Right kidney (tissue), 1 donor: ENCODE measurements around the gene STMN3.
"Not testable (repeated sequence)": the region's sequence is repeated elsewhere in the genome, so short reads cannot be mapped to it uniquely, and the experiment has no call there.

Experiments
- DNase-seq: peaks from one replicate; pipeline ENCODE4 v3.0.0-alpha.2; 2016

STMN3 gene

DNA sequence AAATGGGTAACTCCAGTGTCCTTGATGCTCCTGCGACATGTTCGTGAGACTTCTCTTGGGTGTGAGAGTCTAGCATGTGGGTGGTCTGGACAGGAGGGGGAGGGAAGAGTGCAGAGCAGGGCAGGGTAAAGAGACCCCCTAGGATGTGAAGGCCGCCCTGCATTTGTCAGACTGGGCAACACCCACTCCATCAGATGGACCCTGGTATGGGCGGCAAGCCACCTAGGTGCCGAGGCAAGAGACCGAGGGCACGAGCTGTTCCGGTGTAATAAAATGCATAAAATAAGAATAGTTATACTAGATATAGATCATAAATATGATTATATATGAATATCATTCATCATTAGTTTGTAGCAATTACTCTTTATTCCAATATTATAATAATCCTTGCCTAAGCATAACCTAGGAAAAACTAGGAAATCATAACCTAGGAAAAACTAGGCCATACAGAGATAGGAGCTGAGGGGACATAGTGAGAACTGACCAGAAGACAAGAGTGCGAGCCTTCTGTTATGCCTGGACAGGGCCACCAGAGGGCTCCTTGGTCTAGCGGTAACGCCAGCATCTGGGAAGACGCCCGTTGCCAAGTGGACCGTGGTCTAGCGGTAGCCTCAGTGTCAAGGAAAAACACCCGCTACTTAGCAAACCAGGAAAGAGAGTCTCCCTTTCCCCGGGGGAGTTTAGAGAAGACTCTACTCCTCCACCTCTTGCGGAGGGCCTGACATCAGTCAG, 39.2 kb downstream of the STMN3 start:
- DNase-seq: not testable (repeated sequence)

DNA sequence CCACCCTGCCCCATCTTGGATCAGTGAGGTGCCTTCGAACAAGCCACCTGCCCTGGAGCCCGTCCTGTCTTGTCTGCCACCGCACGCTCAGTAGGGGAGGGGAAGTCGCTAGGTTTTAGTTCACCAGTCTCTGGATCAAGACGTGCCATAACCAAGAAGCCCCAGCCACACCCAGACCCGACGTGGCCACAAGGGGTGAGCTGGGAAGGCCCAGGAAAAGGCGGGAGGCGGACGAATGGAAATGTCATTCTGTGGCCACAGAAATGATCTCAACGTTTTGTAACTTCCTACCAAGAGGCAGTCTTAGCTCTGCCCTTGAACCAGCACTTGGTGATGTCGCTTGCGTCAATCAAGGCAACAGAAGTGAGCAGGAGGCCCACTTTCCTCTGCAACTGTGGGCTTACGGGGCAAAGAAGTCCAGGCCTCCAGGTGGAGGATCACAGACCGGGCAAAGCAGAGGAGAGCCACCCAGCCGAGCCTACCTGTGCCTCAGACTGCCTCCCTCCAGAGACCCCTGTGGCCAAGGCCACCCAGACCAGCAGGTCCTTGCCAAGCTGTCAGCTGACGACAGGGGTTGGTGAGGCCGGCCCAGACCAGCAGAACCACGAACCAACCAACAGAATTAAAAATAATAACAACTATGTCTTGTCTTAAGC, 40.8 kb downstream of the STMN3 start:
- DNase-seq: no peak

DNA sequence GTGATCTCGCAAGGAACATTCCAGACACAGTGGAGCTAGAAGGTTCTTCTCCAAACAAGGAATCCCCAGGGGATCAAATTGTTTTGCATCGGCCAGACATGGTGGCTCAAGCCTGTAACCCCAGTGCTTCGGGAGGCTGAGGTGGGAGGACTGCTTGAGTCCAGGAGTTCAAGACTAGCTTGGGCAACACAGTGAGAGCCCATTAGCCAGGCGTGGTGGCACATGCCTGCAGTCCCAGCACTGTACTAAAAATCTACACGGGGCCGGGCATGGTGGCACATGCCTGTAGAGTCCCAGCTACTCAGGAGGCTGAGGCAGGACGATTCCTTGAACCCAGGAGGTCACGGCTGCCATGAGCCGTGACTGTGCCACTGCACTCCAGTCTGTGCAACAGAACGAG, 41.6 kb downstream of the STMN3 start:
- no peak for DNase-seq

DNA sequence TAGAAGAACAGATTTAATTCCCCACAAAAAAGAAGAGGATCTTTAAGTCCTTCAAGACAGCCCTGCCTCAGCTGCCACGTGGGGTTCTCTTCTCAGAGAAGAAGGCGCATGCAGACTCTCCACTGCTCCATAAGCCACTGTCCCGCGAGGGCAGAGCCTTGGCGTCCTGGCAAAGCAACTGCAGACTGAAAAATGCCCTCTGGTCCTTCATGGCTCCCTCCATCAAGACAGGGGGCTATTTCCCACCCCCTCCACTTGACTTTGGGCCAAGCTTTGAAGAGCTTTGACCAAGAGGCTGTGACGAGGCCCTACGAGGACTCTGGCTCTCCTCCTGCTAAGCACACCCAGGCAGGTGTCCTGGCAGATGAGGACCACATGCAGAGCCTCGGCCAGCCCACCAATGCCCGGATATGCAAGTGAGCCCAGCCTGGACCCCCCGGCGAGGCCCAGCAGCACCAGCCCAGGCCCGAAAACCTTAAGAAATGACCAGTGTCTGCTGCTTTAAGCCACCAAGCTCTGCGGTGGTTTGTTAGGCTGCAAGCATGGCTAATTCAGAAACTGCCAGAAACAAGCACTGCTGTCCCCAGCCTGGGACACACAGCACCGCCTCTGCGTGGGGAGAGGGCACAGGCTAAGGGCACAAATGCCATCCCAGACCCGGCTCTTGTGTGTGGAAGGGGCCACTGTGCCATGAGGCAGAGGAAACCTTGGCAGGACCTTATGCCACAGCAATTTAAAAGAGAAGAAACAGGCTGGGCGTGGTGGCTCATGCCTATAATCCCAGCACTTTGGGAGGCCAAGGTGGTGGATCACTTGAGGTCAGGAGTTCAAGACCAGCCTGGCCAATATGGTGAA, 42.4 kb downstream of the STMN3 start:
- no peak for DNase-seq

DNA sequence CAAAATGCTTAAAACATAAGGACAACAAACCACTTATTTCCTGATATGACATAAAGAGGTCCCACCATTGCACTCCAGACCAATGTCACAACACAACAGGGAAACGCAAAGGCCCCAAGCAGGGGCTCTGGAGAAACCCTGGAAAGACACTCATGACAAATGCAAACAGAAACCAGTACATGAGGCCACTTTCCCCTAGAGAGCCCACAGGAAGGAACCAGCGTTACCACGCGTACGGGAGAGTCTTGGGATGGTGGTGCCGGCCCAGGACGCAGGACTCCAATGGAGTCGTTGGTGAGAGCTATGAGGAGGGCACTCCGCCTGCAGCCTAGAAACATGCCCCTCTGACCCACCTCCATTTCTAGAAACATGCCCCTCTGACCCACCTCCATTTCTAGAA, 46.5 kb downstream of the STMN3 start:
- no peak for DNase-seq

DNA sequence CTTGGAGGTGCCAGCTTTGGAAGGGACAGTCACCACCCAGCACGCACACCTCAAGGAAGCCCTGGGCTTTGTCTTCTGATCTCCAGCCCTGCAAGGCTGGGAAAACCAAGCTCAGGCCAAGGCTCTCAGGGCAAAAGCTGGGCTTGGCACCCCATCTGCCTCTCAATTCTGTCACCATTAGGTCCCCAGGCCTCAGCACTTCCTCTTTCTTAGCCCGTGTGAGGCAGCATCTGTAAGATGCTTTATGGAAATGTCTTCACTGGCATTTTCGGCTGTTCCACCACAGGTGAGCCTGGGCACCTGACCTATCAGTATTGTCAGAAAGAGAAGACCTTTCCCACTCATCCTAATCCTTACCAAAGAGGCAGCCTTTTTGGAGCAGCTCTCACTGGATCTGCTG, 50.9 kb downstream of the STMN3 start:
- DNase-seq: no peak

DNA sequence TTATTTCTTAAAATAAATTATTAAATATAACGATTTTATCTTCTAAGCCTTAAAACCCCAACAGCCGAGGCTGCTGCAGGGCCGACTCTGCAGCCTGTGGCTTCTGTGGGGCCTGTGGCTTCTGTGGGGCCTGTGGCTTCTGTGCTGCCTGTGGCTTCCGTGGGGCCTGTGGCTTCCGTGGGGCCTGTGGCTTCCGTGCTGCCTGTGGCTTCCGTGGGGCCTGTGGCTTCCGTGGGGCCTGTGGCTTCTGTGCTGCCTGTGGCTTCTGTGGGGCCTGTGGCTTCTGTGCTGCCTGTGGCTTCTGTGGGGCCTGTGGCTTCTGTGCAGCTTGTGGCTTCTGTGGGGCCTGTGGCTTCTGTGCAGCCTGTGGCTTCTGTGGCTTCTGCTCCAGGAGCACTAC, 51.5 kb downstream of the STMN3 start:
- not testable (repeated sequence) for DNase-seq

DNA sequence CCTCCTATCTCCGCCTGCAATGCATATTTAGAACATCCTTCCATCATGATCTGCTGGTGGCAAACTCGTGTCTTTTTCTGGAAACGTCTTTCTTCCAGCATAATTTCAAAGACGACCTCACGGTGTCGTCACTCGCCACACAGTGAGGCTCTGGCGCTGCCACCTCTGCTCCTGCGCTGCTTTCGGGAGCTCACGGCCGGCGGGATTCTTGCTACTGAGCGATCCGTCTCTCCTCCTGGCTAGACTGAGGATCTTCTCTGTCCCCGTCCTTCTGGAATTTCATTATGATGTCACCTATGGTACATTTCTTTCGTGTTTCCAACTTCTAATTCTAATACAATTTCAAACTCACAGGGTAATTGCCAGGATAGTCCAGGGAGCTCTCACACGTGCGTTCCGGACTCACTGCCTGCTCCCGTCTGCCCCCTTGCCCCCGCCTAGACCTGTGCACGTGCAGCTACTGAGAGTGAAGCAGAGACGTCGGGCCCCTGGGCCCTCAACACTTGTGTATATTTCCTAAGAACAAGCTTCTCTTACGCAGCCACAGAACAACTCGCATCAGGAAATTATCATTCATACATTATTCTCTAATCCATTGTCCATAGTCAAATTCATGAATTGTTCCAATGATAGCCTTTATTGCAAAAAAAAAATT, 53.7 kb downstream of the STMN3 start:
- DNase-seq: no peak

DNA sequence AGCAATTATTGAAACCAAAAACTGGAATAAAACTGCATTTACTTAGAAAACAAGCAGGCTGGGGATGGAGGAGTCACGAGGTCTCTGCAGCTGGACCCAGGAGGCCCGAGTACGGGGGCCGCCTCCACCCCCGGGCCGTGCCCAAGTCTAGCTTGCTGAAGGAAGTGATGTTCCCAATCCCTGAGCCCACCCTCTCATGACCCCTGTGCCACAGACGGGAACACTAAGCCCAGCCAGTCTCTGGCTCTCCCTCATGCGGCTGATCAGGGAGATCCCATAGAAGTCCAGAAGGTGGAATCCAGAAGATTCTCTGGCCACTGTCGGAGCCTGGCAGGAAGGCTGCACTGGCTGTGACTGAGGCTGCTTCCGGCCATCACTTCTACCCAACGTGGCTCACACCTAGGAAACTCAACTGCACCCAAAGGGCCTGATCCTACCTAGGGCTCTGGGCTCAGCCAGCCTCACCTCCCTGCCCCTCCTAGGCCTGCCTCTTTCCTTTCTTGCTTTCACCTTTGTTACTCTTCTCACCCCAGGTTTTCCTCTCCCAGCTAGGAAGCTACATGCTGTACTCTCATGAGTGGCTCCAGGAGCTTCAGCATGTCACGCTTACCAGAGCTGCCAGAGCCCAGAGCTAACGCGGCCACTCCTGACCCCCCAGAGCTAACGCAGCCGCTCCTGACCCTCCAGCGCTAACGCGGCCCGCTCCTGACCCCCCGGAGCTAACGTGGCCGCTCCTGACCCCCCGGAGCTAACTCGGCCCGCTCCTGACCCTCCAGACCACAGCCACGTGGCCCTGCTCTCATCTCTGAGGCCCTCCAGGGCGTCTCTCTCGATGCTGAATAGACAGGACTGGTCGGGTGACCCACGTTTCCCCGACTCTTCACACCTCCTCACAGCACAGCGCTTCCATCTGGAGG, 54.5 kb downstream of the STMN3 start:
- no peak for DNase-seq

DNA sequence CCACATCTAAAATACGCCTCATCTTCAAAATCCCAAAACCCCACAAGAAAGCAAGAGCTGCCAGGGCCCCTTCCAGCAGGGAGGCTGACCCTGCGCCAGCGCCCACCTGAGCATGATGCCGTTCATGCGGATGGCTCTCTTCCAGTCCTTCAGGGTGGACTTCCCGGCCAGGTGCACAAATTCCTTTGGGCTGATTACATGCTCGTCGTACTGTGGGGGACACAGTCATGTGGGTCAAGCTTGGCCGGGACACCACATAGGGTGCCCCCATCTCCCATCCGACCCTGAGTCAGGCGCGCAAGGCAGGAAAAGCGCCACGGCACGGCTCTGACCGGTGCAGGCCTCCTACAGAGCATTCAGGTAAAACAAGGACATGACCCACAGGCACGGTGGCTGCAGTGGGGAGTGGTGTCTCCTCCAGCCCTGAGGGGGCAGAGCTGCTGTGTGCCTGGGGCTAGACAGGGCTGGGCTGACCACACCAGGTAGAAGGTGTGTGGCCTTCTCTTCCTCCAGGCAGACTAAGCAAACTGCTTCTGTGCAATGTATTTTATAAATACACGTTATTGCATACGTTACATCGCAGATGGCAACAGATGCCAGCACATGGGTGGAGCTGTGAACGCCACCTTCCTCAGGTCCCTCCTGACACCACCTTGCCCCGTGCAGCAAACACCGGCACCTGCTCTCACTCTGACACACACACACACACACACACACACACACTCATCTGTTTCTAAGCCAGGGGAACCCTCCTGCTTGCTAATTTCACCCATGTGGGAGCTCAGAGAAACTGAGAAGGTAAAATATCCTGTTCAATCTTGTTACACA, 55.4 kb downstream of the STMN3 start:
- DNase-seq: no peak

DNA sequence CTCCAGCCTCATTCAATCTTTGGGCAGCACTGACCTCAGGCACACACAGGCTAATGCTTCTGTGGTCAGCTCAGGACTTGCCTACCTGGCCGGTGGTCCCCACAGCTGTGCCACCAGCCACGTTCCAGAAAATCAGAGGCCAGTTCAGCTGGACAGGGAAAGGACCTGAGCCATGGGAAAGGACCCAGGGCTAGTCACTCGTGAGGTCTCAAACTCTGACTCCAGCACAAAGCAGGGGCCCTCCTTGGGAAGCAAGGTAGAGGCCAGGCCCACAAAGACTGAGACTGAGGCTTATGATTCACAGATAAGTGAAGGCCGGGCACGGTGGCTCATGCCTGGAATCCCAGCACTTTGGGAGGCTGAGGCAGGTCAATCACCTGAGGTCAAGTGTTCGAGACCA, 56.8 kb downstream of the STMN3 start:
- no peak for DNase-seq

DNA sequence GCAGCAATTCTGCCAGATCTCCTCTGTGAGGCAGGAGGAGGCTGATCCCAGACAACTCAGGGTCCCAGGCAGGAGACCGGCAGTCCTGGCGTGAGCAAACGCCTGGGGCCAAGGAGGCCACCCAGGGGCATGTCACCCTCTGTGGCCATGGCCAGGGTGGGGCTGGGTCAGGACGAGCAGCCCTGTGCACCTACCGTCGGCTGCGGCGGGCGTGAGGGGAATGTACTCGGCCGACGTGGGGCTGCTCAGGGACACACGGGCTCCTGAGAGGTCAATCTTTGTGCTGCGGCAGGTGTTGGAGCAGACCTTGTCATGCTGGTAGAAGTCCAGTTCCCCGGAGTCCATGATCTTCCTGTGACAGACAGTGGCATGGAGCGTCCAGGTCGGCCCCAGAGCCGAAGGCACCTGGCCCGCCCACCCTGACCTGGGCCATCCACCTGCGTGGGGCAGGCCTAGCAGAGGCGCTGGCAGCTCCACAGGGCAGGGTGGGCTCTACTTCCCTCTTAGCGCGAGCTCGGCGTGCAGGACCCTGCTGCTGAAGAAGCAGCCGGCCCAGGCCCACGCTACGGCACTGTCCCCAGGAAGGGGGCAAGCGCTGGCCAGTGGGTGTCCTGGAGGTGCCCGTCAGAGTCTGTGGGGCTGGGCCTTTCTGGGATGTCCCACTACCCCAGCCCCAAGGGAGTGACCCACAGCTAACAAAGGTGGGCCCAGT, 57.7 kb downstream of the STMN3 start:
- DNase-seq: no peak

DNA sequence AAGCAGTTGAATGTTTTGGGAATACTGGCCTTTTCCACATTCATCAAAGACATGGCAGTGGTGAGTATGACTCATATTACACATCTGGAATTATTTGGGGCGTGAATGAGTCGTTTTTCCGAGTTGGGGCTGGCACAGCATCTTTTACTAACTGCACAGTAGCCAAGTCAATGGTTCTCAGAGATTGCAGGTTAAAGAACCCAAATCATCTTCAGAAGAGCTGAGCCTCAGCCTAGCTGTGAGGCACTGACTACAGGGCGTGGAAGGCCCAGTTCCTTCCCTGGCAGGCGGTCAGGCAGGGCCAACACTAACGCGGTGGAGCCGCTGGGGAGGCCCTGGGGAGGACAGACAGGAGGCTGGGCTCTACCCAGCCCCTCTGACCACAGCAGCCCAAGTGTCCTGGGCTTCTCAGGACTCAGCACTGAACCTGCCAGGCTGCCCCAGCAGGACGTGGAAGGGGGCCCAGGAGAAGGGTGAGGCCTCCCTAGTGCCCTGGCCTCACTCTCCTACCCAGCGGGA, 59.1 kb downstream of the STMN3 start:
- no peak for DNase-seq

DNA sequence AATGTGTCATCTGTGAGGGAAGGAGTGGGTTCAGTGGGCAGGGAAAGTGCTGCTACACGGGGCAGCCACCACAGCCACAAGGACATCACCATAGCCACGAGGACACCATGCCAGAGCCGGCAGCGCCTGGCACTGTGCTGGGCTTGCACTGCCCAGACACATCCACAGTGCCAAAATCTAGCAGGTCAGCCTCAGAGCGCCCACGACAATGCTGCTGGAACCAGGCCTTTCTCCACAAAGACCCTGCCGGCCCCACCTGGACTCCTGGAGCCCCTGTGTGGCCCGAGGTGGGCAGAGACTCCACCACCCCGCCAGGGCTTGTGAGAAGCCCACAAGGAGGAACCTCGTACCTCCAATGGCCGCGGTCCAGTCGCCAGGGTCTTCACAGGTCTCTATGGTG, 60.6 kb downstream of the STMN3 start:
- no peak for DNase-seq

DNA sequence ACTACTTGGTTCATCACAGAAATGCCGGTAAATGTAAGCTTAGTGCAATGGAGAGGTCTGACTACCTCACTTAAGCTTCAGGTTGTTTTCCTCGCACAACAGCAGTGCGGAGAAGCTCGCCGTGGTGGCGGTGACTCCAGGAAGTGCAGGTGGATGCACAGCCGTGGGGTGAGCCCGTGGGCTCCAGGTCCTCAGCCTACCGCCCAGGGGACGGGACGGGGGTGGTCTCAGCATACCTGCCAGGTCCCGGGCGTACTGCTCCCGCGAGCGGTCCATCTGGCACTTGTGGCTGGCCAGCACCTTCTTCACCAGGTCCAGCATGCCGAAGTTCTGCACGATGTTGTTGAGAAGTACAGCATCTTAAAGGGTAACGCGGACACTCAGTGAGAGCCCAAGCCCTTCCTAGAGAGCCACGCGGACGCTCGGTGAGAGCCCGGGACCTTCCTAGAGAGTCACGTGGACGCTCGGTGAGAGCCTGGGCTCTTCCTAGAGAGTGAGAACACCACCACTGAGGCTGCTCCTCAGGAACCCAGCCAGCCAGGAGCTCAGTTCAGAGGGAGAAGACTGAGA, 61.4 kb downstream of the STMN3 start:
- no peak for DNase-seq

DNA sequence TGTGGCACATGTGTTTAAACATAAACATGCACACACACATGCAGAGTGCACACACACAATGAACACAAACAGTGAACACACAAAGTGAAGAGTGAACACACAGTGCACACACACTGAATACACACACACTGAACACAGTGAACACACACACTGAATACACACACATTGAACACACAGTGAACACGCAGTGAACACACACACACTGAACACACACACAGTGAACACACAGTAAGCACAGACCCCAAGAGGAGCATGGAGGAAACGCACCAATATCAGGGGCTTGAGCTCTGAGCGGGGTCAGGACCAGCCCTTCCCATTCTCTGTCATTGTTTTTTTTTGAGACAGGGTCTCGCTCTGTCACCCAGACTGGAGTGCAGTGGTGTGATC, 62.1 kb downstream of the STMN3 start:
- no peak for DNase-seq

DNA sequence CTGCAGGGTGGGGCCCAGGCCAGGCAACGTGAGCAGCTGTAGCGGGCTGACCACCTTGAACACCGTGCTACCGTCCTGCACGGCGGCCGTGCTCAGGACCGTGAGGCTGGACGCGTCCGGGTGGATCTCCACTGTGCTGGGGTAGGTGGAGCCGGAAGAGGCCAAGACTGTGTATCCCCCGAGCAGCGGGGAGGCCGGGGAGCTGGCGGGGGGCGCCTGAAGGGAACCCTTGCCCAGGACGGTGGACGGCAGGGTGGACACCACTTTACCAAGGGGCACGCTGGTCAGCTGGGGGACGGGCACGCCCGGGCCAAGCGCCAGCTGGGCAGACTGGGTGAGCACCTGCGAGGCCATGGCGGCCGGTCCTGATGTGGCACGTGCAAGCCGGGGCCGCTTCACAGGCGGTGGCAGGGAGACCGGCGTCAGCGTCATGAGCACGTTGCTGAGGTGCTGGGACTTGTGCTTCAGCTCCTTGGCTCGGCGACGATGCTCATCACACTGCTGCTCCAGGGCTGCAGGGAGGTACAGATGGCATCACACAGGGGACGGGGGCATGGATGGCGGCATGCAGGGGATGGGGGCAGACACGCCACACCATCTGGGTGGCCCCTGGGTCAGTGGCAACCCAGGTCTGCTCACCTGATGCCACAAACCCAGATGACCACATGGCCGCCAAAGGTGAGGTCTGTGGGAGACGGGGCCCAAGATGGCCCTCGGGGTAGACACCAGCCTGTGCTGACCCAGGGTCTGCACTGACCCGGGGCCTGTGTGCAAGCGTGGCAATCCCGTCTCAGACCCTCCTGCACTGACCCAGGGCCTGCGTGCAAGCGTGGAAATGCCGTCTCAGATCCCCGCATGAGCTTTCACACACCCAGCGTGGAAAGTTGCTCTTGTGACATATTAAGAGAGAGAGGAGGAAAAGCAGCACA, 62.7 kb downstream of the STMN3 start:
- DNase-seq: no peak
